MG63 (cell line): ENCODE results near the gene AKIRIN1. TPM values are rescaled to one million over a fixed set of nuclear protein-coding genes. Genes with fewer than 3 reads are reported as not detected.
"Not testable (repeated sequence)": the region's sequence is repeated elsewhere in the genome, so short reads cannot be mapped to it uniquely, and the experiment has no call there.

ENCODE experiments used
- DNase-seq: peaks from one replicate; pipeline ENCODE4 v3.0.0-alpha.2; 2020
- H3K27me3 ChIP-seq: fragments of 250-450 bp; sonication (Bioruptor Pico); 2 replicates; pipeline ENCODE4 v1.5.1; 2020; ENCODE audit warnings: mild to moderate bottlenecking, moderate library complexity
- H3K36me3 ChIP-seq: fragments of 250-450 bp; sonication (Bioruptor Pico); 2 replicates; pipeline ENCODE4 v1.5.1; 2020; ENCODE audit warnings: mild to moderate bottlenecking, moderate library complexity
- H3K4me3 ChIP-seq: fragments of 250-450 bp; sonication (Bioruptor Pico); 2 replicates; pipeline ENCODE4 v1.5.1; 2020; ENCODE audit warnings: mild to moderate bottlenecking, moderate library complexity
- H3K9me3 ChIP-seq: fragments of 250-450 bp; sonication (Bioruptor Pico); 2 replicates; pipeline ENCODE4 v1.5.1; 2020; ENCODE audit warnings: mild to moderate bottlenecking, moderate library complexity
- total RNA-seq: library from RNA; depleted of rRNA; stranded (reverse); fragments of >200 nt; shearing (Covaris generic); gene quantifications from 2 replicates; pipeline ENCODE4 v1.2.3, GENCODE V29; 2014; ENCODE audit warnings: low replicate concordance; rRNA removed

AKIRIN1 gene
- total RNA-seq, 1 experiment from 2014 or later: 45.2 TPM

DNA sequence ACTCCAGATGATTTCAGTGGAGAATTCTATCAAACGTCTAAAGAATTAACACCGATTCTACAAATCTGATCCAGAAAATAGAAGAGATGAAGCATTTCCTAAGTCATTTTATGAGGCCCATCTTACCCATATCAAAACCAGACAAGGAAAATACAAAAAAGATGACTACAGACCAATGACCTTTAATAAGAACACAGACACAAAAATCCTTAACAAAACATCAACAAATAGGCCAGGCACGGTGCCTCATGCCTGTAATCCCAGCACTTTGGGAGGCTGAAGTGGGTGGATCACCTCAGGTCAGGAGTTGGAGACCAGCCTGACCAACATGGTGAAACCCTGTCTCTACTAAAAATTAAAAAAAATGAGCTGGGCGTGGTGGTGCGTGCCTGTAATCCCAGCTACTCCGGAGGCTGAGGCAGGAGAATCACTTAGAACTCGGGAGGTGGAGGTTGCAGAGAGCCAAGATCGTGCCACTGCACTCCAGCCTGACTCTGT, 64.2 kb downstream of the AKIRIN1 start:
- H3K9me3 ChIP-seq, DNase-seq: not testable (repeated sequence)

More for the DNA sequence above, 64.2 kb downstream of the AKIRIN1 start:
- not testable (repeated sequence) for H3K4me3 ChIP-seq, H3K36me3 ChIP-seq, H3K27me3 ChIP-seq

Other genes starting within 250 kb of the AKIRIN1 start
- gene RRAGC, start 131.5 kb upstream of the AKIRIN1 start, total RNA-seq: 33.4 and 41.2 TPM in 2 replicates
- gene MYCBP, start 117.9 kb upstream of the AKIRIN1 start, total RNA-seq: 11.5 and 18.1 TPM in 2 replicates
- gene GJA9, start 109.7 kb upstream of the AKIRIN1 start, total RNA-seq: not detected in 2 replicates
- 0.59 TPM in 1 of 2 replicates, not detected in the other for gene RHBDL2, start 49.4 kb upstream of the AKIRIN1 start, total RNA-seq
- gene NDUFS5, start 35.1 kb downstream of the AKIRIN1 start, total RNA-seq: 440 and 1,315 TPM in 2 replicates
- gene MACF1, start 213.4 kb downstream of the AKIRIN1 start, total RNA-seq: 51.9 and 68.1 TPM in 2 replicates